ENCODE data around the gene IL31RA. TPM values are rescaled to one million over a fixed set of nuclear protein-coding genes. Genes with fewer than 3 reads are reported as not detected.
A peak's percentile ranks its signal among the peaks of the same experiment; 100 is the strongest.
"Not testable (repeated sequence)": the region's sequence is repeated elsewhere in the genome, so short reads cannot be mapped to it uniquely, and the experiment has no call there.

IL31RA gene
- polyA plus RNA-seq, 3 donors = 0.06 to 0.11 TPM; not detected in 1

DNA sequence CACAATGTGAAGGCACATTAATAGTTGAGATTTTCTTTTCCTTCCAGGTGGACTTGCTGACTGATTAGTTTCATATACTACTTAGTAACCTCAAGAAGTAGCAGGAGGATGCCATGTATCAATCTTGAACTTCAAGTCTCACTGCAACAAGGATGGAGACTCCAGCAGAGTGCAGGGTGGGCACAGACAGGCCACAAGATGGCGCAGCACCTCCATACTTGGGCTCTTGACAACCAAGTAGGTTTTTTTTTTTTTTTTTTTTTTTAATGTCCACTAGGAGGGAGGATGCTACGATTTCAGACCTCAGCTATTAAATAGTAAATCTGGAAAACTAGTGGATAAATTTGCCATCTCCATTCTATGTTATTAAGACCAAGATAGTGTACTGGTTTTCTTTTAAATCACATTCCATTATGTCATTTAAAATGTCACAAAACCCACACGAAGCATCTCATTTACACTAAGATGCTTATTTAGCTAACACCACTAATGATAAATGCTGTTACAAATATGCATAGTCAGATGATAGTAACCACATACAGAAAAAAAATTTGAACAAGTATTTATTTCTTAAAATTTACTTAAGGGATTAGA lies 85.0 kb downstream of the IL31RA start:
- peak; percentile 52 to 76 (median 71) for DNase-seq (ENCODE audit: extremely low read depth in 1 of 11, low read depth in 9 of 11, low spot score in 4 of 11)

GRCh38 chr5:55937598-55937997 lies 86.4 kb downstream of the IL31RA start:
- not testable (repeated sequence) for DNase-seq (ENCODE audit: extremely low read depth in 1 of 11, low read depth in 9 of 11, low spot score in 4 of 11)

- not testable (repeated sequence) for DNase-seq (ENCODE audit: extremely low read depth in 1 of 11, low read depth in 9 of 11, low spot score in 4 of 11)
These were observed 90.0 kb downstream of the IL31RA start for GRCh38 chr5:55941154-55941553.

DNA sequence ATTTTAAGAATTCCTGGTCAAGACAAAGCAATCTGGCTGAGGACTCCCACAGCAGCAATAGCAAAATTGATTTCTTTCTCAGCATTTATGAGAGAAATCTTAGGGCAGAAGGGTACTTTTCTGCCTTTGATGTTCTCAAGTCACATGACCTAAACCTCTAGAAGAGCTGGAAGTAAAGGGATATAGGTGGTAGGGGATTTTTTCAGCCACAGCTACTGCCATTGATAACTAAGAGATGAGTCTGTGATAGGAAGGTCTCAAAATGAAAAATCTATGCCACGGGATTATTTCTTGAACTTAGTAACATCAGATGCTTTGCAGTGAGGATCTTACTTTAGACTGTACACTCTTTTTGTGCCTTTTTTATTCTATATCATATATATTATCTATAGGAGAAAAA lies 108.1 kb downstream of the IL31RA start:
- DNase-seq (ENCODE audit: extremely low read depth in 1 of 11, low read depth in 9 of 11, low spot score in 4 of 11) = no peak

DNA sequence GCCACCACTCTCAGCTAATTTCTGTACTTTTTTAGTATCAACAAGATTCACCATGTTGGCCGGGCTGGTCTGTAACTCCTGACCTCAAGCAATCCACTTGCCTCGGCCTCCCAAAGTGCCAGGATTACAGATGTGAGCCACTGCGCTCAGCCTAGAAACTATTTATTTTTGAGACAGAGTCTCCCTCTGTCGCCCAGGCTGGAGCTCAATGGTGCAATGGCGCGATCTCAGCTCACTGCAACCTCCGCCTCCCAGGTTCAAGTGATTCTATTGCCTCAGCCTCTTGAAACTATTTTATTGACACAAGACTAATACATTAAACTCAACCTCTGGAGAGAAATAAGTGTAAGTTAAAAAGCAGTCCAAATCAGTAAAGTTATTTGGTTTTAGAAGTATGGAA lies 109.6 kb downstream of the IL31RA start:
- DNase-seq (ENCODE audit: extremely low read depth in 1 of 11, low read depth in 9 of 11, low spot score in 4 of 11) = no peak

DNA sequence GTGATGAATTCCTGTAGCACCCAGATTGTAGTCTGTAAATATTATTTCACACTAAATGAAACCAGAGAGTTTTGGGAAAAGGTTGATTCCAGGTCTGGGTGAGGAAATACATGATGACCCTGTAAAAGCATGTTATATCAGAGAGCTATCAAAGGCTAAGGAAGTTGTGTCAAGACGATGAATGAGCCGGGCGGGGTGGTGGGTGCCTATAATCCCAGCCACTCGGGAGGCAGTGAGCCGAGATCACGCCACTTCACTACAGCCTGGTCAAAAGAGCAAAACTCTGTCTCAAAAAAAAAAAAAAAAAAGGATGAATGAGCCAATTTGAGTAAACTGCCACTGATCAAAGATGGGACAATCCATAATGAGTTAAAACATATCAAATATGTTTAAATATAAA lies 114.4 kb downstream of the IL31RA start:
- no peak for DNase-seq (ENCODE audit: extremely low read depth in 1 of 11, low read depth in 9 of 11, low spot score in 4 of 11)

GRCh38 chr5:55966284-55966683 lies 115.1 kb downstream of the IL31RA start:
- no peak for DNase-seq (ENCODE audit: extremely low read depth in 1 of 11, low read depth in 9 of 11, low spot score in 4 of 11)

DNA sequence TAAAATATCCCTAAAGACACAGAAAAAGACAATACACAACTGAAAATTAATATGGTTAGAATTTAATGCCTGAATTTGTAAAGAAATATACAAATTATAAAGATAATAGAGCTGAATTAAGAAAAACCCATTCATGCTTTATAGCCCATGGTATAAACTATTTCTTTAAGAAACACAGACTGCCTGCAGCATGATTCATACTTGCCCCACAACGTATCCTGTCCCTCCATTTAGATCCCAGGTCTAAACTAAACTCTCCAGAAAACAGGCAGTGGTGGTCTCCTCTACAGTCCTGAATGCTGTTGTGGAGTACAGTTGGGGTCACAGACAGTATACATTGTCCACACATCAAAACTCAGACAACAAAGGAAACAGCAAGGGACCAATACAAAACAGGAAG lies 118.8 kb downstream of the IL31RA start:
- no peak for DNase-seq (ENCODE audit: extremely low read depth in 1 of 11, low read depth in 9 of 11, low spot score in 4 of 11)

Other genes with a start within 250 kb of the IL31RA start
- 10 to 100 TPM; 28.3 to 39.2 (median 34.5) TPM for gene SLC38A9, start 139.0 kb upstream of the IL31RA start, polyA plus RNA-seq (ENCODE audit: insufficient read length in 3 of 3)
- not detected for gene DDX4, start 113.3 kb upstream of the IL31RA start, polyA plus RNA-seq (ENCODE audit: insufficient read length in 3 of 3)
- 100 to 1,000 TPM; 117 to 157 (median 128) TPM for gene IL6ST, start 143.6 kb downstream of the IL31RA start, polyA plus RNA-seq (ENCODE audit: insufficient read length in 3 of 3)

All from renal cortex interstitium (tissue), 11 donors.